ENCODE measurements around the gene CACNA2D4. TPM values are rescaled to one million over a fixed set of nuclear protein-coding genes. Genes with fewer than 3 reads are reported as not detected.

Gene CACNA2D4
- total RNA-seq, 1 donor from 2014 or later = 0.30 TPM

GRCh38 chr12:1935700-1936378, 17.4 kb upstream of the CACNA2D4 start:
- peaks cover 63% of the 10 kb centered on the region for H3K4me1 Mint-ChIP-seq (ENCODE audit: low read depth)
- DNase-seq (ENCODE audit: low spot score) = no peak
- H3K4me3 Mint-ChIP-seq (ENCODE audit: unreplicated experiment) = peak overlapping the region; percentile 48
- no peaks in the 10 kb centered on the region for H3K9me3 Mint-ChIP-seq (ENCODE audit: low read depth)
- H3K27ac Mint-ChIP-seq (ENCODE audit: unreplicated experiment) = peak overlapping the region; percentile 90
- peaks cover 4% of the 10 kb centered on the region for H3K27me3 Mint-ChIP-seq (ENCODE audit: low read depth)
- no peak for TF ChIP-seq CTCF (IDR thresholded peaks at IDR 0.05)
- H3K36me3 Mint-ChIP-seq (ENCODE audit: low read depth) = peaks cover 2% of the 10 kb centered on the region

- H3K27ac Mint-ChIP-seq (ENCODE audit: unreplicated experiment) = peak overlapping the region; percentile 5
- no peak for TF ChIP-seq CTCF (IDR thresholded peaks at IDR 0.05)
- H3K36me3 Mint-ChIP-seq (ENCODE audit: low read depth) = no peaks in the 10 kb centered on the region
- peaks cover 63% of the 10 kb centered on the region for H3K4me1 Mint-ChIP-seq (ENCODE audit: low read depth)
- no peak for DNase-seq (ENCODE audit: low spot score)
- peaks cover 5% of the 10 kb centered on the region for H3K27me3 Mint-ChIP-seq (ENCODE audit: low read depth)
- H3K4me3 Mint-ChIP-seq (ENCODE audit: unreplicated experiment) = no peak overlapping the region
- no peaks in the 10 kb centered on the region for H3K9me3 Mint-ChIP-seq (ENCODE audit: low read depth)
Measured at GRCh38 chr12:1935242-1935641, 16.8 kb upstream of the CACNA2D4 start.

- Mint-ChIP-seq H3K27ac (ENCODE audit: unreplicated experiment) (no peak overlapping the region), H3K9me3 (ENCODE audit: low read depth) (no peaks in the 10 kb centered on the region), H3K4me3 (ENCODE audit: unreplicated experiment) (no peak overlapping the region)
Measured at GRCh38 chr12:1934831-1935230, 16.4 kb upstream of the CACNA2D4 start.

GRCh38 chr12:1934068-1934467, 15.6 kb upstream of the CACNA2D4 start:
- no peak for TF ChIP-seq CTCF (IDR thresholded peaks at IDR 0.05)
- DNase-seq (ENCODE audit: low spot score) = no peak
- Mint-ChIP-seq H3K9me3 (ENCODE audit: low read depth) (no peaks in the 10 kb centered on the region), H3K4me1 (ENCODE audit: low read depth) (peaks cover 56% of the 10 kb centered on the region), H3K36me3 (ENCODE audit: low read depth) (no peaks in the 10 kb centered on the region), H3K4me3 (ENCODE audit: unreplicated experiment) (no peak overlapping the region), H3K27me3 (ENCODE audit: low read depth) (peaks cover 7% of the 10 kb centered on the region), H3K27ac (ENCODE audit: unreplicated experiment) (no peak overlapping the region)

More at GRCh38 chr12:1934831-1935230, 16.4 kb upstream of the CACNA2D4 start:
- Mint-ChIP-seq H3K4me1 (ENCODE audit: low read depth) (peaks cover 59% of the 10 kb centered on the region), H3K27me3 (ENCODE audit: low read depth) (peaks cover 7% of the 10 kb centered on the region), H3K36me3 (ENCODE audit: low read depth) (no peaks in the 10 kb centered on the region)
- no peak for DNase-seq (ENCODE audit: low spot score)
- TF ChIP-seq CTCF (IDR thresholded peaks at IDR 0.05) = no peak

GRCh38 chr12:1933342-1934051, 15.0 kb upstream of the CACNA2D4 start:
- H3K27me3 Mint-ChIP-seq (ENCODE audit: low read depth) = peaks cover 7% of the 10 kb centered on the region
- peak overlapping the region; percentile 61 for H3K27ac Mint-ChIP-seq (ENCODE audit: unreplicated experiment)
- no peak for DNase-seq (ENCODE audit: low spot score)
- H3K4me3 Mint-ChIP-seq (ENCODE audit: unreplicated experiment) = no peak overlapping the region
- H3K9me3 Mint-ChIP-seq (ENCODE audit: low read depth) = no peaks in the 10 kb centered on the region
- TF ChIP-seq CTCF (IDR thresholded peaks at IDR 0.05) = no peak
- peaks cover 56% of the 10 kb centered on the region for H3K4me1 Mint-ChIP-seq (ENCODE audit: low read depth)
- no peaks in the 10 kb centered on the region for H3K36me3 Mint-ChIP-seq (ENCODE audit: low read depth)
